Heart left ventricle (tissue), 16 donors: ENCODE data around the gene SLC27A2. TPM values are rescaled to one million over a fixed set of nuclear protein-coding genes. Genes with fewer than 3 reads are reported as not detected.
"Not testable (repeated sequence)": the region's sequence is repeated elsewhere in the genome, so short reads cannot be mapped to it uniquely, and the experiment has no call there.

Source experiments
- ATAC-seq, 4 donors: fragments of 200-7000 bp; cut with Tn5 transposase; one replicate each; pipeline ENCODE4 v1.9.1; 2020 to 2022; ENCODE audit warnings: moderate library complexity in 4 of 4, mild to moderate bottlenecking in 3 of 4, moderate number of reproducible peaks in 1 of 4
- DNase-seq, 5 donors: peaks; one replicate each; pipeline ENCODE4 v3.0.0-alpha.2; 2020
- H3K27ac ChIP-seq, 12 donors: fragments of 200-600 bp; sonication (generic) in 4 of 12; one replicate each; pipeline versions ENCODE4 v1.5.0 to v1.8.0; 2016 to 2022; ENCODE audit warnings: mild to moderate bottlenecking in 2 of 12
- H3K27me3 ChIP-seq, 9 donors: fragments of 200-600 bp; sonication (generic) in 2 of 9; one replicate each; pipeline versions ENCODE4 v1.5.1 to v1.8.0; 2016 to 2022; ENCODE audit warnings: mild to moderate bottlenecking in 3 of 9
- H3K36me3 ChIP-seq, 9 donors: fragments of 200-600 bp; sonication (generic) in 2 of 9; one replicate each; pipeline versions ENCODE4 v1.5.0 to v1.8.0; 2018 to 2022; ENCODE audit warnings: mild to moderate bottlenecking in 2 of 9
- H3K4me1 ChIP-seq, 12 donors: fragments of 200-600 bp; sonication (generic) in 4 of 12; one replicate each; pipeline versions ENCODE4 v1.5.0 to v1.8.0; 2016 to 2022; ENCODE audit warnings: mild to moderate bottlenecking in 3 of 12
- H3K4me3 ChIP-seq, 12 donors: fragments of 200-600 bp; sonication (generic) in 4 of 12; one replicate each; pipeline versions ENCODE4 v1.5.0 to v1.8.0; 2017 to 2022; ENCODE audit warnings: mild to moderate bottlenecking in 9 of 12, moderate library complexity in 4 of 12
- H3K9me3 ChIP-seq, 12 donors: fragments of 200-600 bp; sonication (generic) in 4 of 12; one replicate each; pipeline versions ENCODE4 v1.5.0 to v1.8.0; 2016 to 2022; ENCODE audit warnings: mild to moderate bottlenecking in 1 of 12
- POLR2A ChIP-seq, 2 donors: fragments of 450-650 bp; IDR thresholded peaks; one replicate each; pipeline ENCODE4 v1.6.1; 2017; ENCODE audit warnings: antibody characterized with exemption in 2 of 2, mild to moderate bottlenecking in 2 of 2, moderate library complexity in 2 of 2
- WGBS, 4 donors: extraction: QIAGEN DNeasy Blood & Tissue Kit in 2 of 4; methylation state at CpG; one replicate each; pipeline versions ENCODE4 v1.1.5 to v1.1.7; 2013 to 2018; 5-methylcytosine and 5-hydroxymethylcytosine counted together
- intact Hi-C, 10 donors: fragments of 100-400 bp; cut with DNase I; formaldehyde crosslinking; loops; one replicate each; pipeline versions ENCODE4 v1.11.1 to v1.14.2; 2022
- polyA plus RNA-seq, 2 donors: library from polyadenylated mRNA; stranded (reverse); fragments of 200-250 nt; gene quantifications; one replicate each; pipeline ENCODE4 v1.2.3, GENCODE V29; 2013
- total RNA-seq, 9 donors: library from RNA; depleted of rRNA in 2 of 9; stranded (reverse); fragments of >200 nt in 2 of 9; fragmentation: NEBNext Ultra II Directional in 3 of 9; extraction: Animal tissue kit (Norgen Biotek cat#: 25700) in 3 of 9; gene quantifications; one replicate each; pipeline versions ENCODE4 v1.1.0 to v1.2.4, GENCODE V29; 2016 to 2023
- TF ChIP-seq, protein P1 (sequence below), 12 donors: fragments of 200-600 bp; sonication (generic) in 4 of 12; IDR thresholded peaks; one replicate each; pipeline versions ENCODE4 v1.5.0 to v1.8.0; 2018 to 2022; ENCODE audit warnings: antibody characterized with exemption in 12 of 12, mild to moderate bottlenecking in 5 of 12
- donor health status: ischemic (EF 13 %, LVEDD 7.1; RV severe dilation, severe dysfunction).
- donor health status: healthy with polysubstance abuse.
- donor health status: DM: no; HTN: yes; CAD: no.
- donor health status: DM: no; HTN: no; CAD: no.
- donor health status: ischemic (EF 25% LVEDD 6.9; RV normal size, moderate dysfunction).
- donor health status: ischemic (EF 25% LVEDD 5.7; RV mildly dilated, moderate dysfunction).
- donor health status: healthy.
- donor health status: DM: yes; HTN: yes; CAD: no.
- donor health status: ischemic (EF 35%, LVEDD 5.7; RV mildly dilated, moderate dysfunction).
- donor health status: nonischemic (EF 11% LVEDD 7.7; RV severe dilation, severe dysfunction).
- donor health status: DM: yes; HTN: yes; CAD: no.
- donor health status: PGD.
- donor health status: ischemic (EF 29% LVEDD 5.4; RV normal size, mild dysfunction).
- donor health status: nonischemic (EF 23%, LVEDD 6.1; RV moderate dilation, normal function).

SLC27A2 gene
- total and polyA plus RNA-seq, 11 donors, result 0.04 to 0.29 (median 0.12) TPM; not detected in 8

DNA sequence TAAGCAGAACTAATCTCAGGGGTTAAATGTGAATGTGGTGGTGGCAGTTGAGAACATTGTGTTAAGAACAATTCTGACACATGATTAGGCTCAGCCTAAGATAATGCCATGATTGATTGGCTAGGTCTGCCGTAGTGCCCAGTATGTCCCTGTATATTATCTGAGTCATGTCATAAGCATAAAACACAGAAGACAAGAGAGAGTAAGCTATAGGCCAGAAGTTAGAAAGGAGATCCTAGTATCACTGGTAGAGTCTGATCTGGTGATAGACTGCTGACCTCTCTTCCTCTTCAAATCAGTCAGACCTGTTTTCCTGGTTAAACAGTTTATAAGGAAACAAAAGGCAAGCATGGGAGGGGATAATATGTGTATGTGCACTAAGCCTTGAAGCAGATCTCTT lies 32.9 kb upstream of the SLC27A2 start:
- no peak for DNase-seq
- intact Hi-C loops, result loop anchor here (5.0 to 10.0 kb wide), 6 partner anchors 904 to 1794 kb away; no protein-coding TSS in a partner anchor
- Histone ChIP-seq H3K4me3 (no peak overlapping the region), H3K4me1 (peaks cover 0 to 6% (median 0%) of the 10 kb centered on the region in 12 donors), H3K27me3 (no peaks in the 10 kb centered on the region), H3K9me3 (no peaks in the 10 kb centered on the region), H3K27ac (no peak overlapping the region), H3K36me3 (no peaks in the 10 kb centered on the region)
- WGBS, 4 donors, result 8 to 30% (median 21%) methylated on average over 1 of the region's 1 CpG
- ATAC-seq, result no peak
- TF ChIP-seq, protein P1, sequence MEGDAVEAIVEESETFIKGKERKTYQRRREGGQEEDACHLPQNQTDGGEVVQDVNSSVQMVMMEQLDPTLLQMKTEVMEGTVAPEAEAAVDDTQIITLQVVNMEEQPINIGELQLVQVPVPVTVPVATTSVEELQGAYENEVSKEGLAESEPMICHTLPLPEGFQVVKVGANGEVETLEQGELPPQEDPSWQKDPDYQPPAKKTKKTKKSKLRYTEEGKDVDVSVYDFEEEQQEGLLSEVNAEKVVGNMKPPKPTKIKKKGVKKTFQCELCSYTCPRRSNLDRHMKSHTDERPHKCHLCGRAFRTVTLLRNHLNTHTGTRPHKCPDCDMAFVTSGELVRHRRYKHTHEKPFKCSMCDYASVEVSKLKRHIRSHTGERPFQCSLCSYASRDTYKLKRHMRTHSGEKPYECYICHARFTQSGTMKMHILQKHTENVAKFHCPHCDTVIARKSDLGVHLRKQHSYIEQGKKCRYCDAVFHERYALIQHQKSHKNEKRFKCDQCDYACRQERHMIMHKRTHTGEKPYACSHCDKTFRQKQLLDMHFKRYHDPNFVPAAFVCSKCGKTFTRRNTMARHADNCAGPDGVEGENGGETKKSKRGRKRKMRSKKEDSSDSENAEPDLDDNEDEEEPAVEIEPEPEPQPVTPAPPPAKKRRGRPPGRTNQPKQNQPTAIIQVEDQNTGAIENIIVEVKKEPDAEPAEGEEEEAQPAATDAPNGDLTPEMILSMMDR (IDR thresholded peaks at IDR 0.05), result no peak
- TF ChIP-seq POLR2A (IDR thresholded peaks at IDR 0.05), result no peak

DNA sequence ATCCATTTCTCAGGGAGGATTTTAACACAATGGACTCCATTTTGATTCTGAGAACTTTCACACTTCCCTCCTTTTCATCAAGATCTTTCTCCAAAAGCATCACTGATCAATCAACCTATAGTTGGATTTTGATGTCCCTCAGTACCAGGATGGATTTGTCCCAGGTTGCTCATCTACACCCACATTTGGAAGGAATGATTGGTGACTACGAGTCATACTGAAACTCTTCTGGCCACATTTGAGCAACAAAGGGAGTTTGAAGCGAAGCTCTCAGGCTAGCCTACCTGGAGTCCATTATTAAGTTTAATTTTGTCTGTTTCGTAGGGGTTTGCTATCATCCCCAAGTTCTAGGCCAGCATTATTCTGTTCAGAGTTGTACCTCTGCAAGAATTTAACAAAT lies 31.6 kb upstream of the SLC27A2 start:
- no peak overlapping the region for H3K27ac ChIP-seq
- H3K4me1 ChIP-seq, result peaks cover 0 to 3% (median 0%) of the 10 kb centered on the region in 12 donors
- H3K36me3 ChIP-seq, result no peaks in the 10 kb centered on the region
- WGBS, 4 donors, result 85 to 92% (median 89%) methylated on average over 3 of the region's 3 CpGs
- peaks cover 0 to 12% (median 2%) of the 10 kb centered on the region in 12 donors for H3K9me3 ChIP-seq
- intact Hi-C loops, result no loop called here
- no peak for ATAC-seq
- H3K27me3 ChIP-seq, result no peaks in the 10 kb centered on the region
- H3K4me3 ChIP-seq, result no peak overlapping the region
- DNase-seq, result no peak
- TF ChIP-seq, protein P1 (IDR thresholded peaks at IDR 0.05), result no peak
- TF ChIP-seq POLR2A (IDR thresholded peaks at IDR 0.05), result no peak

DNA sequence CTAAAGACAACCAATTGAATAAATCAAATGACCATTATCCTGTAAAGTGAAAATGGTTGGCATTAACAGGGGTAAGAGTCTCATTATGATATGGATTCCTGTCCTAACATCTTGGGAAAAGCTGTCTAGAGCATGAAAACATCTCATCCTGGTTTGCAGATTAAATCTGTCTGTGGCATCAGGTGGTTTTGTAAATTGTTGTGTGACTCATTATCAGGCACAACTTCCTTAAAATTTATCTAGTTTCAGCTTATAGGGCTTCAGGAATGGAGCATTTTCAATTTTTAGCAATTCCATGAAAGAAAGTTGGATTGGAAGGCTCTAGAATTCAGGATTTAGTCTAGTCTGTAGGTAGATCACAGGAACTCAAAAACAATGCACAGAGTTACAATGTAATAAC lies 31.1 kb upstream of the SLC27A2 start:
- Histone ChIP-seq H3K9me3 (peaks cover 0 to 17% (median 3%) of the 10 kb centered on the region in 12 donors), H3K4me3 (no peak overlapping the region), H3K4me1 (no peaks in the 10 kb centered on the region), H3K27me3 (no peaks in the 10 kb centered on the region), H3K27ac (no peak overlapping the region), H3K36me3 (no peaks in the 10 kb centered on the region)
- intact Hi-C loops, result no loop called here
- TF ChIP-seq POLR2A (IDR thresholded peaks at IDR 0.05), result no peak
- TF ChIP-seq, protein P1 (IDR thresholded peaks at IDR 0.05), result no peak
- ATAC-seq, result no peak
- DNase-seq, result no peak

DNA sequence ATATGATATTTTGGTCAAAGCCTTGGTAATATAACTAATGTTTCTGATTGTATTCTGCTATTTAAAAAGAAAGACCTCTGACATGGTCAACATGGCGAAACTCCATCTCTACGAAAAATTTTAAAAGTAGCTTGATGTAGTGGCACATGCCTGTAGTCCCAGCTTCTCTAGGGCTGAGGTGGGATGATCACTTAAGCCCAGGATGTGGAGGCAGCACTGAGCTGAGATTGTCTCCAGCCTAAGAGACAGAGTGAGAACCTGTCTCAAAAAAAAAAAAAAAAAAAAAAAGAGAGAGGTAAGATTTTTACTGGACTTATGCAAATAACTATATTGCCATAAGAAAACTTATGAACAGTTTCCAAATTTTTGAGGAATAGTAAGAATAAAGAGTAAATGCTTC lies 30.5 kb upstream of the SLC27A2 start:
- ATAC-seq (no peak), DNase-seq (no peak)
- WGBS, 4 donors, result 90 to 94% (median 91%) methylated on average over 2 of the region's 2 CpGs
- no peaks in the 10 kb centered on the region for H3K4me1 ChIP-seq
- no peak for TF ChIP-seq POLR2A (IDR thresholded peaks at IDR 0.05)
- TF ChIP-seq, protein P1 (IDR thresholded peaks at IDR 0.05), result no peak
- peaks cover 0 to 22% (median 3%) of the 10 kb centered on the region in 12 donors for H3K9me3 ChIP-seq
- H3K36me3 ChIP-seq, result no peaks in the 10 kb centered on the region
- intact Hi-C loops, result no loop called here
- no peak overlapping the region for H3K27ac ChIP-seq
- H3K4me3 ChIP-seq, result no peak overlapping the region
- no peaks in the 10 kb centered on the region for H3K27me3 ChIP-seq

DNA sequence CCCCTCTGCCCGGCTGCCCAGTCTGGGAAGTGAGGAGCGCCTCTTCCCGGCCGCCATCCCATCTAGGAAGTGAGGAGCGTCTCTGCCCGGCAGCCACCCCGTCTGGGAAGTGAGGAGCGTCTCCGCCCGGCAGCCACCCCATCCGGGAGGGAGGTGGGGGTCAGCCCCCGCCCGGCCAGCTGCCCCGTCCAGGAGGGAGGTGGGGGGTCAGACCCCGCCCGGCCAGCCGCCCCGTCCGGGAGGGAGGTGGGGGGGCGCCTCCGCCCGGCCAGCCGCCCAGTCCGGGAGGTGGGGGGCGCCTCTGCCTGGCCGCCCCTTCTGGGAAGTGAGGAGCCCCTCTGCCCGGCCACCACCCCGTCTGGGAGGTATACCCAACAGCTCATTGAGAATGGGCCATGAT lies 23.8 kb upstream of the SLC27A2 start:
- WGBS, 4 donors, result 88 to 97% (median 95%) methylated on average over 14 to 28 of the region's 28 CpGs
- intact Hi-C loops, H3K27me3 ChIP-seq, H3K4me1 ChIP-seq, ATAC-seq, H3K36me3 ChIP-seq, DNase-seq, H3K27ac ChIP-seq, H3K4me3 ChIP-seq: not testable (repeated sequence)
- H3K9me3 ChIP-seq, result peaks cover 0 to 28% (median 3%) of the 10 kb centered on the region in 12 donors
